Sigmoid colon (tissue), 7 donors: ENCODE results near the gene FBXL19. TPM values are rescaled to one million over a fixed set of nuclear protein-coding genes. Genes with fewer than 3 reads are reported as not detected.

Source experiments
- DNase-seq: peaks from one replicate; pipeline ENCODE4 v3.0.0-alpha.2; 2019
- H3K27ac ChIP-seq, 4 donors: fragments of 200-600 bp; sonication (generic); one replicate each; pipeline ENCODE4 v1.5.1; 2016 to 2019; ENCODE audit warnings: mild to moderate bottlenecking in 1 of 4
- H3K27me3 ChIP-seq, 3 donors: fragments of 200-600 bp; sonication (generic); one replicate each; pipeline ENCODE4 v1.5.1; 2019; ENCODE audit warnings: mild to moderate bottlenecking in 1 of 3
- H3K36me3 ChIP-seq, 4 donors: fragments of 200-600 bp; sonication (generic); one replicate each; pipeline ENCODE4 v1.5.1; 2016 to 2019
- H3K4me1 ChIP-seq, 4 donors: fragments of 200-600 bp; sonication (generic); one replicate each; pipeline ENCODE4 v1.5.1; 2017 to 2019
- H3K4me3 ChIP-seq, 4 donors: fragments of 200-600 bp; sonication (generic); one replicate each; pipeline ENCODE4 v1.5.1; 2017 to 2019; ENCODE audit warnings: mild to moderate bottlenecking in 2 of 4, moderate library complexity in 1 of 4
- H3K9me3 ChIP-seq, 4 donors: fragments of 200-600 bp in 3 of 4; sonication (generic) in 3 of 4; one replicate each; pipeline versions ENCODE4 v1.5.1 to v1.6.1; 2013 to 2019
- EP300 ChIP-seq, 4 donors: sonication (generic); formaldehyde crosslinking; IDR thresholded peaks; one replicate each; pipeline ENCODE4 v1.6.1; 2017; ENCODE audit warnings: antibody characterized with exemption in 4 of 4
- POLR2A ChIP-seq, 2 donors: fragments of 450-650 bp; IDR thresholded peaks; one replicate each; pipeline ENCODE4 v1.6.1; 2016; ENCODE audit warnings: antibody characterized with exemption in 2 of 2, mild to moderate bottlenecking in 2 of 2, moderate library complexity in 2 of 2
- POLR2AphosphoS5 ChIP-seq, 4 donors: sonication (generic); formaldehyde crosslinking; IDR thresholded peaks; one replicate each; pipeline ENCODE4 v1.6.1; 2017; ENCODE audit warnings: antibody characterized with exemption in 4 of 4
- WGBS, 2 donors: extraction: QIAGEN DNeasy Blood & Tissue Kit; methylation state at CpG; one replicate each; pipeline ENCODE4 v1.1.7; 2013; 5-methylcytosine and 5-hydroxymethylcytosine counted together
- intact Hi-C: fragments of 100-400 bp; cut with DNase I; formaldehyde crosslinking; loops from one replicate; pipeline ENCODE4 v1.15.1; 2023
- polyA plus RNA-seq, 3 donors: library from polyadenylated mRNA; stranded (reverse); fragments of 200-250 nt; gene quantifications; one replicate each; pipeline ENCODE4 v1.2.3, GENCODE V29; 2013
- total RNA-seq, 4 donors: library from RNA; depleted of rRNA; stranded (reverse); fragments of >200 nt; gene quantifications; one replicate each; pipeline ENCODE4 v1.1.0, GENCODE V29; 2016
- TF ChIP-seq, protein P1 (sequence below), 4 experiments: fragments of 450-650 bp in 3 of 4; fragments of 200-600 bp in 1 of 4; IDR thresholded peaks; one replicate each; pipeline ENCODE4 v1.5.1; 2016 to 2019; ENCODE audit warnings: antibody characterized with exemption in 4 of 4, mild to moderate bottlenecking in 3 of 4, moderate library complexity in 2 of 4
- donor health status: healthy with polysubstance abuse.
- donor health status: Bipolar disorder and iron deficiency.
- donor health status: healthy.

The FBXL19 gene
- total and polyA plus RNA-seq, 7 donors: 3.0 to 32.7 (median 10.3) TPM

DNA sequence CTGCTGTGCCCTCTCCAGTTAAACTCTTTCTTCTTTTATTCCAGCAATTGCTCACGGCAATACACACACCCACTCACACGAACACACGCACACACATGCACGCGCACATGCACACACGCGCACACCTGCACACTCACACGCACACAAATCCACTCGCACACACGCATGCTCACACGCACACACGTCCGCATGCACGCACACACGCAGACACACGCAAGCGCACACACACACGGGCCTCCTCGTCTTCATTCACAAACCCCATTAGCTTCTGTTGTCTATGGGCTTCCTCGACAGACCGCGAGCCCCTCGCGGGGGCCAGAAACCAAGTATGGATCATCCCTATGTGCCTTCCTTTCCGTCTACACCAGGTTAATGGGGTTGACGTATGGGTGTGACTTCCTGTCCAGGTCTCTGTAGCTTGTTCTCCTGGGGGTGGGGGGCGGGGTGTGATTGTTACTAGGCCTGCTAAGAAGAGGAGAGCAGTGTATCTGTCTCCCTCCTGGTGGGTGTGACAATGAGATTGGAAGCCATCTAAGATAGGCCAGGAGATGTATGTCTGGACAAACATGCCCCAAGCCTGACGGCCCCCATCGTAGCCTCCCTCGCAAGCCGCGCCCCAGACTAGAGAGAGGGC lies 27.6 kb upstream of the FBXL19 start:
- no peak for TF ChIP-seq POLR2AphosphoS5 (IDR thresholded peaks at IDR 0.05)
- no peak for TF ChIP-seq POLR2A (IDR thresholded peaks at IDR 0.05)
- TF ChIP-seq, protein P1, sequence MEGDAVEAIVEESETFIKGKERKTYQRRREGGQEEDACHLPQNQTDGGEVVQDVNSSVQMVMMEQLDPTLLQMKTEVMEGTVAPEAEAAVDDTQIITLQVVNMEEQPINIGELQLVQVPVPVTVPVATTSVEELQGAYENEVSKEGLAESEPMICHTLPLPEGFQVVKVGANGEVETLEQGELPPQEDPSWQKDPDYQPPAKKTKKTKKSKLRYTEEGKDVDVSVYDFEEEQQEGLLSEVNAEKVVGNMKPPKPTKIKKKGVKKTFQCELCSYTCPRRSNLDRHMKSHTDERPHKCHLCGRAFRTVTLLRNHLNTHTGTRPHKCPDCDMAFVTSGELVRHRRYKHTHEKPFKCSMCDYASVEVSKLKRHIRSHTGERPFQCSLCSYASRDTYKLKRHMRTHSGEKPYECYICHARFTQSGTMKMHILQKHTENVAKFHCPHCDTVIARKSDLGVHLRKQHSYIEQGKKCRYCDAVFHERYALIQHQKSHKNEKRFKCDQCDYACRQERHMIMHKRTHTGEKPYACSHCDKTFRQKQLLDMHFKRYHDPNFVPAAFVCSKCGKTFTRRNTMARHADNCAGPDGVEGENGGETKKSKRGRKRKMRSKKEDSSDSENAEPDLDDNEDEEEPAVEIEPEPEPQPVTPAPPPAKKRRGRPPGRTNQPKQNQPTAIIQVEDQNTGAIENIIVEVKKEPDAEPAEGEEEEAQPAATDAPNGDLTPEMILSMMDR (IDR thresholded peaks at IDR 0.05): no peak
- TF ChIP-seq EP300 (IDR thresholded peaks at IDR 0.05): no peak
- intact Hi-C loops: loop anchor here (2.0 kb wide), 2 partner anchors 21 to 27 kb away; partner anchors contain the start of gene FBXL19
- DNase-seq: no peak

DNA sequence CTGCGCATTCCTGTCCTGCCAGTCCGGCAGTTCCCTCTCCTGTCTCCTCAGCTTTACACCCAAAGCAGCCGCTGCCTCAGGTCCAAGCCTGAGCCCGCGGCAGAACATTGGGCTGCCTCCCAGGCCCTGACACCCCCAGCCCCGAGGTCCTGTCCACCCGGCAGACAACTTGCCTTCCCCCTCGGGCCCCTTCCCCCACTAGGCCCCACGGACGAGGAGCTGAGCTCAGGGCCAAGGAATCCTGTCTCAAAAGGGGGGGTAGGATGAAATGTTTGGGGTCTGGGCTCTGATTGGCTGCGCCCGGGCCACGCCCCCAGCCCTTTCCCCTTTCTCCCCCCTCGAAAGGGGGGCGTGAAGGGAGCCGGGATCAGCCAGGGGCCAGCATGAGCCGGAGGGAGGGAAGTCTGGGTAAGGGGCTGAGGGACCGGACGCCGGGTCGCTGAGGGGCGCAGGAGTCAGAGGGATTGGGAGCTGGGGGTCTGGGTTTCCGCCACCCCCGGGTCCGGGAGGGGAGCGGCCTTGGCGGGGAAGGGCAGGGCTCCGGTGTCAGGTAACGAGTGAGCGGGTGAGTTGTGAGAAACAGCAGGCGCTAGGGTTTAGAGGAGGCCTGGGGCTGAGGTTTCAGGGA lies 27.0 kb upstream of the FBXL19 start, which contains the start of gene CTF1:
Gene CTF1, plus strand, starts transcription at position 354 of the 628 bp plus-strand sequence. Its CDS starts 30 bp downstream, at position 384.
- TF ChIP-seq POLR2AphosphoS5 (IDR thresholded peaks at IDR 0.05): peak; percentile 72 to 90 (median 80)
- peak in 1 of 4 donors; percentile 70 for TF ChIP-seq EP300 (IDR thresholded peaks at IDR 0.05)
- TF ChIP-seq, protein P1 (IDR thresholded peaks at IDR 0.05): no peak
- TF ChIP-seq POLR2A (IDR thresholded peaks at IDR 0.05): peak; percentile 47 to 65
- Histone ChIP-seq H3K4me1 (peaks cover 0 to 52% (median 45%) of the 10 kb centered on the region in 4 donors), H3K36me3 (peaks cover 0 to 6% (median 2%) of the 10 kb centered on the region in 4 donors), H3K4me3 (peak within 1 kb of the TSS; percentile 48 to 83 (median 62)), H3K9me3 (no peaks in the 10 kb centered on the region), H3K27me3 (no peaks in the 10 kb centered on the region), H3K27ac (peak within 1 kb of the TSS; percentile 95 to 99 (median 98))
- 20 to 50% methylated on average over 31 of the region's 31 CpGs for WGBS, 2 donors
- peak; percentile 93 for DNase-seq
- intact Hi-C loops: loop anchor here (2.0 kb wide), 1 partner anchor 22 kb away; no protein-coding TSS in a partner anchor

More for the DNA sequence above, 27.6 kb upstream of the FBXL19 start:
- H3K4me1 ChIP-seq: peaks cover 0 to 48% (median 39%) of the 10 kb centered on the region in 4 donors
- no peaks in the 10 kb centered on the region for H3K9me3 ChIP-seq
- no peaks in the 10 kb centered on the region for H3K27me3 ChIP-seq
- H3K36me3 ChIP-seq: peaks cover 0 to 11% (median 6%) of the 10 kb centered on the region in 4 donors
- peak overlapping the region; percentile 48 to 83 (median 62) for H3K4me3 ChIP-seq
- peak overlapping the region; percentile 95 to 99 (median 98) for H3K27ac ChIP-seq
- WGBS, 2 donors: 79 to 86% methylated on average over 32 of the region's 32 CpGs

DNA sequence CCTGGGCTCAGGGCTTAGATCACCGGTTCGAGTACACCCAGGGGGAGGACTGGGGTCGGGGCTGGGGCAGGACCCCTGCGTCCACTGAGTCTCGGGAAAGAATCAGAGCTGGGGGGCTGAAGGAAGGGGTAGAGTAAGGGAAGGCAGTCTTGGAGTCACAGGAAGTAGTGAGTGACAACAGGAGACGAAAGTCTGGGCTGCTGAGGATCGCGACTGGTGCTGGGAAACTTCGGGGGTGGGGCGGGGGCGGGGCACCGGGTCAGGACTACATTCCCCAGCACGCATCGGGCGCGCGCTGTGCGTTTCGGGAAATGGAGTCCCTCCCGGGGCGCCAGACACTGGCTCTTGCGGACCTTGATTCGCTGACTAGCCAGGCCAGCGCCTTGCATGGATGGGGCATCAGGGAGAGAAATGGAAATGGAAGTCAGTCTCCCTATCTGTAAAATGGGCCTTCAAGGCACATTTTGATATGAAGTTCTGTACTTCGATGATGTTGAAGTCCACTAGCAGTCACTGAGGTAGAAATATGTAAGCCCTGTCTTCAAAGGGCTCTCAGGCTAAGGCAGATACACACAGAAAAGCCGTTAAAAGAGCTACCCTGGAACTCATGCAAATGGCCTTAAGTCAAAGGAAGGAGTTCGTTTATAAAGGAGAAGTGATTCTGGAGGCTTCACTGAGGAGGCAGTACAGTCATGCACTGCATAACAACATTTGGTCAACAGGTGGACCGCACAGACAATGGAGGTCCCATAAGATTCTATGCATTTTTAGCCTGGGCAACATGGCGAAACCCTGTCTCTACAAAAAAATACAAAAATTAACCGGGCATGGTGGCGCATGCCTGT lies 26.3 kb upstream of the FBXL19 start:
- intact Hi-C loops: loop anchor here (2.0 kb wide), 1 partner anchor 22 kb away; no protein-coding TSS in a partner anchor
- peaks cover 0 to 58% (median 50%) of the 10 kb centered on the region in 4 donors for H3K4me1 ChIP-seq

DNA sequence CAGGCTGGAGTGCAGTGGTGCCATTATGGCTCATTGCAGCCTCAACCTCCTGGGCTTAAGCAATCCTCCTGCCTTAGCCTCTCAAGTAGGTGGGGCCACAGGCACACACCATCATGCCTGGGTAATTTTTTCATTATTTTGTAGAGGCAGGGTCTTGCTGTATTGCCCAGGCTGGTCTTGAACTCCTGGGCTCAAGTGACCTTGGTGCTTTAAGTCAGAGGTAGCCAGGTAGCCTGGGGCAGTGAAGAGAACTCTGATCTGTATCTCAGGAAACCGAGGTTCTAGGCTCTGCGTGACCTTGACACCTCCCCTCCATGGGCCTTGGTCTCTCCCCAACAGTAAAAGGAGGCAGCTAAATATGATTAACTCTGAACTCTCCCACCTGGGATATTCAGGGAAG lies 23.6 kb upstream of the FBXL19 start:
- H3K4me3 ChIP-seq: no peak overlapping the region
- H3K9me3 ChIP-seq: no peaks in the 10 kb centered on the region
- DNase-seq: no peak
- peaks cover 0 to 48% (median 38%) of the 10 kb centered on the region in 4 donors for H3K4me1 ChIP-seq
- intact Hi-C loops: no loop called here
- no peak for TF ChIP-seq EP300 (IDR thresholded peaks at IDR 0.05)
- TF ChIP-seq POLR2AphosphoS5 (IDR thresholded peaks at IDR 0.05): no peak
- TF ChIP-seq, protein P1 (IDR thresholded peaks at IDR 0.05): no peak
- TF ChIP-seq POLR2A (IDR thresholded peaks at IDR 0.05): no peak
- H3K36me3 ChIP-seq: no peaks in the 10 kb centered on the region
- no peaks in the 10 kb centered on the region for H3K27me3 ChIP-seq
- 73 to 90% methylated on average over 2 of the region's 2 CpGs for WGBS, 2 donors
- no peak overlapping the region for H3K27ac ChIP-seq

More for the DNA sequence above, 26.3 kb upstream of the FBXL19 start:
- Histone ChIP-seq H3K4me3 (peak overlapping the region; percentile 48 to 83 (median 62)), H3K36me3 (no peaks in the 10 kb centered on the region), H3K27me3 (no peaks in the 10 kb centered on the region), H3K9me3 (no peaks in the 10 kb centered on the region), H3K27ac (peak overlapping the region; percentile 95 to 99 (median 98))
- DNase-seq: peak; percentile 97
- TF ChIP-seq POLR2A (IDR thresholded peaks at IDR 0.05) (no peak), POLR2AphosphoS5 (IDR thresholded peaks at IDR 0.05) (peak; percentile 63 to 84 (median 76))
- 15 to 19% methylated on average over 31 of the region's 31 CpGs for WGBS, 2 donors
